HG03378 (cell line): Measurements from ENCODE around the gene ABAT.
"Not testable (repeated sequence)": the region's sequence is repeated elsewhere in the genome, so short reads cannot be mapped to it uniquely, and the experiment has no call there.

Experiments used
- ATAC-seq: cut with Tn5 transposase; IDR thresholded peaks from one replicate; pipeline ENCODE4 v1.9.1; 2021; ENCODE audit warnings: mild to moderate bottlenecking, moderate library complexity; ENCODE audit not compliant: unreplicated experiment

Gene ABAT

DNA sequence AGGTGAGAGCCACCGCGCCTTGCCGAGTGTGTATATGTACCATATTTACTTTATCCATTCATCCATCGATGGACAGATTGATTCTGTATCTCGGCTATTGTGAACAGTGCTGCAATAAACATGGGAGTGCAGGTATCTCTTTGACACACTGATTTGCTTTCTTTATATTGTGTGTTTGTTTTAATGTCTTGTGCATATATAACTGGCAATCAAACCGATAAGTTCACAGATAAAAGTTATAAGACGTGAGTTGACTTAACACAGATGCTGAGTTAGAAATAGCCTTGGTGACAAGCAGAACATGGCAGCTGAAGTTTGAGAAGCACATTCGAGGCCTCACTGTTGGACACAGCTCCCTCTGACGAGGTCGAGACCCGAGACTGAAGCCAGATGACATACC is 99.8 kb downstream of the ABAT start:
- no peak for ATAC-seq

DNA sequence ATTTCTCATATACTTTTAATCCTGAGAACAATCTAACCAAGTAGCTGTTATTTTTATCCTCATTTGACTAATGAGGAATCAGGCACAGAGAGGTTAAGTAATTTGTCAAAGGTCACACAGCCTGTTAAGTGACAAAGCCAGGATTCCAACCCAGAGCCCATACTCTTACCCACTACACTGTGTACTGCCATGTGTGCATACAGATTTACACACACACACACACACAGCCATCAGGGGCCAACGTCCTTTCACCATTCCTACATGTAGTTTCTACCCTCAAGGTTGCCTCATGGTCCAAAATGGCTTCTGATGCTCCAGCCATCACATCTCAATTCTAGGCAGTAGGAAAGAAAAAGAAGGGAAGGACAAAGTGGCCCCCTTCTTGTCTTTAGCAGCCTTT is 100.9 kb downstream of the ABAT start:
- no peak for ATAC-seq

DNA sequence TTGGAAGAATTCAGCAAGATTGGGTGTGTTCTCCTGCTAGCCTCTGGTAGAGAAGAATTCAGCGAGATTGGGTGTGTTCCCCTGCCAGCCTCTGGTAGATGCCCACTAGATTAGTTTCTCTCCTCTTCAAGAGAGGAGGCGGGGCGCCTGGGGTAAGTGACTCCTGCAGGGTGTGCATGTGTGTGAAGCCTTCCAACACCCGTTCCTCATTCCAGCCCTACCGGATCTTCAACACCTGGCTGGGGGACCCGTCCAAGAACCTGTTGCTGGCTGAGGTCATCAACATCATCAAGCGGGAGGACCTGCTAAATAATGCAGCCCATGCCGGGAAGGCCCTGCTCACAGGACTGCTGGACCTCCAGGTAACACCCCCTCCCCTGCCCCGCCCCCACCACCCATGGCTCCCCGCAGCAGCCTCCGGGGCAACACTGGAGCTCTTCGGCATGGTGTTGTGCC is 101.7 kb downstream of the ABAT start:
- ATAC-seq = no peak

DNA sequence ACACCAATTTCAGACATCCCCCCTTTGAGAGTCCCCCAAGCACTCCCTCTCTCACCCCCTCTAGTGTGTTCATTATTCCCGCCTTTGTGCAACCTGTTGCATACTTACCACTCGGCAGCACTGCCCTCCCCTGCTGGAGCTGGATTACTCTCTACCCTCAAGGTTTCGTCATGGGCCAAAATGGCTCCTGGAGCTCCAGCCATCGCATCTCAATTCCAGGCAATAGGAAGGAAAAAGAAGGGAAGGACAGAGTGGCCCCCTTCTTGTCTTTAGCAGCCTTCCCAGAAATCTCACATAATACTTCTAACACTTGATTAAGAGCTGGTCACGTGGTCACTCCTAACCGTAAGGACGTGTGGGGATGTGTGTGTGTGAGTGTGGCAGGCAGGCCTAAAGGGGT is 102.8 kb downstream of the ABAT start:
- ATAC-seq = no peak

DNA sequence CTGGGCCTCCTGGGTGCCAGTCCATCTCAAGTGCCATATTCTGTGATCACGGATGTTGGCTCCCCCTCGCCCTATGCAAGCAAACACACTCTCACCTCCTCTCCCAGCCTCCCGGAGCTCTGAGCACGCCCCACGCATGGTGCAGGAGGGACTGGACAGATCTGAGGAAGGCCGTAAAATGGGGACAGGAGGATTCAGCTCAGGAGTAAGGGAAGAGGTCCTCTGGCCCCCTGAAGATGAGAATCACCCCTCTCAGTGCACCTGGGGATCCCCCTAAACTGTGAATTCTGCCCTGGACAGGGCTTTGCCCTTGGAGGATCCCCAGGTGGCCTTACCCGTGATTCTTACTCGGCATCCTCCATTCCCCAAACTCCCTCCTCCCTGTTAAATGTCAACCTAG is 107.4 kb downstream of the ABAT start:
- ATAC-seq = no peak

DNA sequence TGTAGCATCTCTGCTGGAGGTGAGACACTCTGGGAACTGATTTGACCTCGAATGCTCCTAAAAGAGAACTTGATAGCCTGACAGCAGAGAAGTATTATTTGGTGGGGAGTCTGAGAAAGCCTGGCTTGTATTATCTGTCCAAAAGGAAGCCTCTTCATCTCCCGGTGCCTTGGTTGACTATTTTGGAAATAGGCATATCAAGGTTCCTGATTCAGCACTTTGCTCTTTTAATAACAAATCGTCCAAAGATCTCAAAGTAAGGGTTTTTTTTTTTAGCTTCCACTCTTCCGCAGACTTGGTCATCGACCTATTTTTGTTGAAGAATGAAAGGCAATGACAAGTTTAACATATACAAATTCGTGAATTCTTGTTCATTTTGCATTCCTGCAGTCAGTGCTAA is 108.3 kb downstream of the ABAT start:
- no peak for ATAC-seq

DNA sequence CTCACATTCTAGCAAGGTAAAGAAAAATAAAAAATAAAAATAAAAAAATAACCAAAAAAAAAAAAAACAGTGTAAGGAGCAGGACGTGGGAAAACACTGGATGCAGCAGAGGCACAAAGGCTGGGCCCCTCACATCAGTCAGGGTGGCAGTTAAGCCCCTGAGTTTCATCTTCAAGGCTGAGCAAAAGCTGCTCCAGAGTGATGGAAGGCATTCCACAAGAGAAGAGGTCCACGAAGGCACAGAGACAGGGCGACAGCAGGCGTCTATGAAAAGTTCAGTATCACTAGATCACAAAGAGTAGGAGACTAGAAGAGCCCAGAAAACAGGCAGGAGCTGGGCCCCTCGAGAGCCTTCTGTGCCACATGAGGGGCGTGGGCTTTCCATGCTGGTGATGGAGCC is 111.0 kb downstream of the ABAT start:
- ATAC-seq = no peak

DNA sequence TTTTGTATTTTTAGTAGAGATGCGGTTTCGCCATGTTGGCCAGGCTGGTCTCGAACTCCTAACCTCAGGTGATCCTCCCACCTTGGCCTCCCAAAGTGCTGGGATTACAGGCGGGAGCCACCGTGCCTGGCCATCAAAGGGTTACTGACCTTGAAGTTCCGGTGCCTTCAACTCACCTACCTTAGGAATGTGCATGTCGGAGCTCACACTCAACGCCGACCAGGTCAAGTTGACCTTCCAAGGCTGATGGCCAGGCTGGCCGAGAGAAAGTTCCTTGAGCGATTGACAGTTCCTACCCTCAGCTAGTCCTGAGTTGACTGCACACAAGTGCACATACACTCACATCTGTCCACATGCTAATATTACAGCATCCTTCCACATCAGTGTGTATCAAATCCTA is 111.9 kb downstream of the ABAT start:
- not testable (repeated sequence) for ATAC-seq

DNA sequence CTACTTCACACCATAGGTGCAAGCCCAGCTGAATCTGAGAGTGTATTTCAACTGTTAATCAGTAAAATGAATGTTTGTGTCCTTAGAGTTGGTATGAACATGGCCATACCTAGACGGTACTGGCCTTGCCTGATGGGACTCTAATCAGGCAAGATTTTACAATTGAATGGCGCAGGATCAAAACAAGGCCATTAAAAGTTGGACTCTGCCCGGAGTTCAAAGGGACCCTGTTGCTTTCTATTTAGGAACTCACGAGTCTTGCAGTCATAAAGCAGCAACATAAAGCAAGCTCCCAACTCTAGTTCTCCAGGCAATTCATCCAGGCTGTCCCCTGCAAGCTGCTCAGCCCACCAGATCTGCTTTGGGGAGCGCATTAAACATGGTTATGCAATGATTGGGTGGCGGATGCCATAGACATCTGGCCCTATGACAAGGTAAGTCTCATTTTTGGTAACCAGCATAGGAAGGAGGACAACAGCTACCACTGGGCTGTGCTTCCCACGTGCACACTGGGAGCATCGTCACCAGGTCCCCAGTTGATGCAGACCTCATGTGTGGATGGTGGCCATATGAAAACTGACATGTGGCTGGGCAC is 114.3 kb downstream of the ABAT start:
- ATAC-seq = no peak

DNA sequence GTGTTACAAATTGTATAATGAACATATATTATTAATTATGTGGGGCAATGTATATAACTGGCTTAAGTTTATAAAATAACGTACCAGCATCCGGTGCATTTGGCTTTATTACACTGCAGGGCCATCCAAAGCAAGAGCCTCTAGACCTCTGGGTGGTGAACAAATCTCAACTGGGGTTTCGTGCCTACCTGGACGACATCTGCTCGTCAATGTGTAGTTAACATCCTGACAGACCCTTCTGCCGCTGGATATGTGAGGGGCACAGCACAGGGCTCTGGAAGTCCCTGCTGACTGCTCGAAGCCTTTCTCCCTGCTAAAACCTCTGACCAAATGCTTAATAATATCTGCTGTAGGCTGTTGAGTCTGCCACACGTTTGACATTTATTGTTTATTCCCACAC is 120.7 kb downstream of the ABAT start:
- ATAC-seq = no peak

DNA sequence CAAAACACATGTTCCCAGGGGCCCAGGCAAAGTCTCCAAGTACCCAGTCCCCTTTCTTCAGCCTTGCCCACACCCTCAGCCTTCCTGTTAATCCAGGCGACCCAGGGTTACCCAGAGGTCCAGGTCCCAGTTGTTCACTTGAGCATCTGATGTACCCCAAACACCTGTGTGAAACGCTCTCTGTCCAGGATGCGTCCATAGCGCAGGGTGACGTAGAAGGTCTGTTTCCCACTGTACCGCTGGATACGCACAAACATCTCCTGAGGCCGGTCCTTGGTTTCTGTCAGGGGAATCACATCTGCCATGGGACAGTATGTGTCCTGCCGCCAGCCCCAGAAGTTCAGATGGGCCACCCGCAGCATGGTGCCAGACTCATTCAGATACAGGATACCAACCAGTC is 121.4 kb downstream of the ABAT start:
- no peak for ATAC-seq

DNA sequence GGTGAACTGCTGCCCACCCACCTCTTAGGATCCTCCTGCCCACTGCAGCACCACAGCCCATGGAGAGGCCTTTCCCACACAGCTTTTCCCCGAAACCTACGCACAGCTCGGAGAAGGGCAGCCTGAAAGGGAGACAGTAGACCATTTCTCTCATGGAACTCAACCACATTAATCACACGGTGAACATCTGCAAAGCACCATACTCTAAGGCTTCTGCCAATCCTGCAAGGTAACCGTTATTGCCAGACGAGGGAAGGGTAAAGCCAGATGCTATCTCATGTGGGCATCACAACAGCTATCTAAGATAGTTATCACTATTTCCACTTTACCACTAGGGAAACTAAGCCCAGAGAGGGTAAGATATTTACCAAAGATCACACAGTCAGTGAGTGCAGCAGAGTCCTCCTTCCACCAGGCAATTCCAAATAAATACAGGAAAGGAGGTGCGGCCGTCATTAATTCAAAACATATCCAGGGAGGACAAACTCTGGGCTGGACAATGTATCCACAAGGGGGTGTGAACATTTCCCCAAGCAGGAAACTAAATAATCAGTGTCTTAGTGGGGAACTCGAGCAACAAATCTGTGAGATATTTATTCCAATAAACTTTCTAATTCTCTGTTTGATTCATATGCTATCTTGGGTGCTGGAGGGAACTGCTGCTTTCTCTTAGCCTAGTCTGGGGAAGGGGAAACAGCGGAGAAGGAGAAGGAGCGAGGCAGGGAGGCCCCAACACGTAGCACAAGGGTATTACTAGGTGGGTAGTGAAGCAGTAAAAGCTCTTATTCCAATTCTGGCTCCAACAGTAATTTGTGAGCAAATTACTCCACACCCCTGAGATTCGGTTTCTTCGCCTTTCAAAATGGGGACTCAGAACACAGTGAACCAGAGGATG is 122.3 kb downstream of the ABAT start:
- no peak for ATAC-seq

DNA sequence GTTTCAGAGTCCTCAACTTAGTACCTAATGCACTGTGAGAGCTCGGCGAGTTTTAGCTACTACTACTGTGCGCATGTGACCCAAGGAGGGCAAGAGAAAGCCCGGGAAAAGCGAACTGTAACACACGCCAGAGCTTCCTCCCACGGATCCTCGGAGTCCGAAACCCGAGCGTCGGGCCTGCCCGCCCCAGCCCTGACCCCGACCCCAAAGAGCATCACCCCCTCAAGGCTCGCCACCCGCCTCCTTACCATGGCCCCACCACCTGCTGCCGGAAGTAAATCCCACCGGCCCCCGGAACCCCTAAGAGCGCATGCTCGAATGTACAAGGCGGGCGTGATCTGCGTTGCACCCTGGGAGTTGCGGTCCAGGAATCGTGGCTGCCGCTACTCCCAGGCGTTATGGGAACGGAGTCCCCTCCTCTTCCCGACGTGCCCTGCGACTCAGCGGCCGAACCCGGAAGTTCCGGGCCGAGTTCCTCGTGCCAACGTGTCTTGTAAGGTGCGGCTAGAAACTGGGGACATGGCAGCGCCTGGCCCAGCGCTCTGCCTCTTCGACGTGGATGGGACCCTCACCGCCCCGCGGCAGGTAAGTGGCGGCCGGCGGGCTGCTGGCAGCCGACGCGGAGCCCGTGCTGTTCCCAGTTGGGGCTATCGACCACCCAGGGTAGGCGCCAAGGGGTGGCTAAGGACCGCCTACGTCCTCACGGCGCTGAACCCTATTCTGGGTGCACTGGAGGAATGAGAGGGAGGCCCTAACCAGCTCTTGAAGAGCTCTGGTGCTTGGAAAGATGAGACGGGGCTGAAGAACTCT is 123.2 kb downstream of the ABAT start, which contains the start of the genes PMM2 and TMEM186:
Gene PMM2, plus strand, starts transcription at position 476 of the 810 bp plus-strand sequence. Its CDS starts 44 bp downstream, at position 520.
Gene TMEM186, minus strand, starts transcription at position 276 of the 810 bp plus-strand sequence. Its CDS starts 25 bp downstream, at position 251.
- peak; percentile 84 for ATAC-seq

DNA sequence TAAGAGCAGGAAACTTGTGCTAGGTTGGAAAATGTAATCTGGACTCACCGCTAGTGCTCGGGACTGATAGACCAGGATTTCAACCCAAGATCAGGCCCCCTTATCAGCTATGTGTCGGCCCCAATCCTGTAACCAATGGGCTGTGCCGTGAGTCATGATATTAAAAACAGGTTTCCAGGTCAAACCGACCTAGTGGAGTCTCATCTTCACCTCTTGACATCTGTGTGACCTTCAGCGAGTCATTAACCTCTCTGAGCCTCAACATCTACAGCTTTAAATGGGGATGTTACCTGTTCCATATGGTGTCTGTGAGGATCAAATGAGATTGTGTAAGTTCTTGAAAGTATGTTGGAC is 123.7 kb downstream of the ABAT start:
- peak; percentile 3 for ATAC-seq

DNA sequence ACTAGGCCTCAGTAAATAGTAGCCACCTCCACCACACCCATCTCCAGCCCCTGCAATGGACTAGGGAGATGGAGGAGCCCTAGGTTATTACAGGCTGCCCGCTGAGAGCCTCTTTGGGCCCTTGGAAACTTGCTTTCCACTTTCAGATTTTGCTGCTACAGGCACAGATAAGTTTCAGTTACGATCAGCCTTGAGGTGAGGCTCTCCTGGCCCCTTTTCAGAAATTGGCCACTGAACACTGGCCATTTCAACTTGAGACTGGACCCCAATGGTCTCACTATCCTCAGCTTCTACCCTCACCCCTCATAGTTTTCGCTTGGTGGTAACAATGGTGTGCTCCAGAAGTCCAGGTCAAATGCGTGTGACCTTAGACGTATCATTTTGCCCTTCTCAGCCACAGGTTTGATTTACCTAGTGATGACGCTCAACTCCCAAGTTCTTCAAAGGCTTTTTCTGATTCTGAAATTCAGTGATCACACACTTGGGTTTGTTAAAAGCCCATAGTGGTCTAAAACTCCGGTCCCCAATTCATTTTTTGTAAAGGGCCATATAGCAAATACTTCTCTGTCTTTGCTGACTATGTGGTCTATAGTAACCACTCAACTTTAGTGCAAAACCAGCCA is 124.2 kb downstream of the ABAT start:
- no peak for ATAC-seq

DNA sequence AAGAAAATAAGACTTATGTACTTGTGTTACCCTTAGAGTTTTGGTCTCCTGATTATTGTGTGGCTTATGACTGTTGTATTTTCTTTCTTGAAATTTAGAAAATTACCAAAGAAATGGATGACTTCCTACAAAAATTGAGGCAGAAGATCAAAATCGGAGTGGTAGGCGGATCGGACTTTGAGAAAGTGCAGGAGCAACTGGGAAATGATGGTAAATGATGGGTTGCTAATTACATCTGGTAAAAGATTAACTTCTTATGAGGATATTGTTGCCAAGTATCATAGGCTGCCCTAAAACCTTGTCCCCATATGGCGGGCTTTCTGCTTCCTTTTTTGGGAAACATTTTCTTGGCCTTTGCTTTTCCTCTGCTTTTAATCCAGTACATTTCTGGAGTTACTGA is 127.3 kb downstream of the ABAT start:
- ATAC-seq = no peak

DNA sequence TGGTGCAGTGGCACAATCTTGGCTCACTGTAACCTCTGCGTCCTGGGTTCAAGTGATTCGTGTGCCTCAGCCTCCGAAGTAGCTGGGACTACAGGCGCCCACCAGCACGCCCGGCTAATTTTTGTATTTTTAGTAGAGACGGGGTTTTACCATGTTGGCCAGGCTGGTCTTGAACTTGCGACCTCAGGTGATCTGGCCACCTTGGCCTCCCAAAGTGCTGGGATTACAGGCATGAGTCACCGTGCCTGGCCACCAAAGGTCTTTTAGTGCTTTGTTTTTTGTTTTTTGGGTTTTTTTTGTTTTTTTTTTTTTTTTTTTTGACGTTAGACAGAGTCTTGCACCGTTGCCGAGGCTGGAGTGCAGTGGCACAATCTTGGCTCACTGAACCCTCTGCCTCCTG is 129.3 kb downstream of the ABAT start:
- ATAC-seq = not testable (repeated sequence)

DNA sequence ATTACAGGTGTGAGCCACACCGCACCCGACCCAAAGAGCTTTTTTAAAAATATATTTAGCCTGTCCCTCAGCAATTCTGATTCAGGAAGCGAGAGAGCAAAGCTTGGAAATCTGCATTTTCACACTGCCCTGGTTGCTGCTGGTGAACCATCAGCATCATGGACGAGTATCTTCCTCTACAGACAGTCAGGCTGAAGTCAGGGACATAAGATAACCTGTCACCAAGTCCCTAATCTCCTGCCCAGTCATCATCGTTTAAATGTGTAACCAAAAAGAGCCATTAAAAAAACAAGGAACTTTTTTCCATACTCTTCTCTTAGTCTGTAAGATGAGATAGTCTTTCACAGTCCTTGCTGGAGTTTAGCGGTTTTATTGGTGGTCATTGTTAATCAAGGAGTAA is 129.9 kb downstream of the ABAT start:
- ATAC-seq = no peak

DNA sequence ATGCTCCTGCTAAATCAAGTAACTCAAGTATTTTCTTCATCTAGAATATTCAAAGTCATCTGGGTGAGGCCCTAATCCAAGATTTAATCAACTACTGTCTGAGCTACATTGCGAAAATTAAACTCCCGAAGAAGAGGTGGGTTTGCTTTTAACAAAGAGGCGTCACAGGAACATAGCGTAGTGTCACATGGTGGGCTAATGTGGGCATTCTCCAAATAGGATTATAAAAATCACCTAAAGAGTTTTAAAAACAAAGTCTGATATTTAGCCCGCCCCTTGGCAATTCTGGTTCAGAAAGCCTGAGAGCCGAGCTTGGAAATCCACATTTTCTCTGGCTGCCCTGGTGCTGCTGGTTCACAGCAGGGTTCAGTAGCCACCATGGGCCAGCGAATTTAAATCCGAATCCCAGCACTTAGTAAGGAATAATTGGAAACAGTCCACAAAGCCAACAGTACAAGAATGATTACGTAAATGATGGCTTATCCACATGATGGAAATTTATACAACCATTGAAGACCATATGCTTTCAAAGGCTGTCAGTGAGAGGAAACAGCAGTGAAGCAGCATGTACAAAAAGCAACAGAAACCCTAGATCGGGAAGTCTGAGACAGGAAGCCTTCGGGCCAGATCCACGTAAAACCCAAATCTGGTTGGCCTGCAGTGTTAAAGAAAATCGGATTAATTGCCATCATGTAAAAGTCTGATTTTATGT is 132.0 kb downstream of the ABAT start:
- no peak for ATAC-seq

DNA sequence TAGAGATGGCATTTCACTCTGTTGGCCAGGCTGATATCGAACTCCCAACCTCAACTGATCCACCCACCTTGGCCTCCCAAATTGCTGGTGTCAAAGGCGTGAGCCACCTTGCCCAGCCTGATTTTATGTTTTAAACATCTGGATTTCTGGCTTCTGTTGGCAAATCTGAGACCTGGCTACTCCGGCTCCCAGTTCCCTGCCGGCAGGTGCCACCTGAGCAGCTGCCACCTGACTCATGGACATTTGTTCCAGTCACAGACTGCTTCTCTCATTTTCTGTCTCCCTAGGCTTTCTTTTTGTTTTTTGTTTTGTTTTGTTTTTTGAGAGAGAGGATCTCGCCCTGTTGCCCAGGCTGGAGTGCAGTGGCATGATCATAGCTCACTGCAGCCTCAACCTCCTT is 132.8 kb downstream of the ABAT start:
- ATAC-seq = no peak
